Memory B cell (primary cell): Measurements from ENCODE around the gene SORCS2.

ENCODE experiments used
- ATAC-seq: fragments of 150-1000 bp; cut with Tn5 transposase; 2 replicates; pipeline ENCODE4 v1.10.0; 2021; ENCODE audit warnings: low read depth, mild to moderate bottlenecking, moderate library complexity
- DNase-seq, 2 donors: peaks; one replicate each; pipeline ENCODE4 v3.0.0; 2022; ENCODE audit warnings: low spot score in 2 of 2
- H3K27ac Mint-ChIP-seq: one replicate; pipeline ENCODE4 v1.8.0; 2022; ENCODE audit warnings: mild to moderate bottlenecking, moderate library complexity, mixed read lengths
- H3K27me3 Mint-ChIP-seq: one replicate; pipeline ENCODE4 v1.8.0; 2022; ENCODE audit warnings: mixed read lengths
- H3K36me3 Mint-ChIP-seq: one replicate; pipeline ENCODE4 v1.8.0; 2022; ENCODE audit warnings: mild to moderate bottlenecking, mixed read lengths
- H3K4me1 Mint-ChIP-seq: one replicate; pipeline ENCODE4 v1.8.0; 2022; ENCODE audit warnings: mixed read lengths
- H3K4me3 Mint-ChIP-seq: one replicate; pipeline ENCODE4 v1.8.0; 2022; ENCODE audit warnings: mild to moderate bottlenecking, moderate library complexity, mixed read lengths
- H3K9me3 Mint-ChIP-seq: one replicate; pipeline ENCODE4 v1.8.0; 2022; ENCODE audit warnings: mixed read lengths

Gene SORCS2

GRCh38 chr4:7351014-7351413, 158.7 kb downstream of the SORCS2 start:
- Mint-ChIP-seq H3K4me1 (no peaks in the 10 kb centered on the region), H3K9me3 (peaks cover 6% of the 10 kb centered on the region), H3K27me3 (peaks cover 5% of the 10 kb centered on the region), H3K36me3 (no peaks in the 10 kb centered on the region), H3K4me3 (no peak overlapping the region), H3K27ac (no peak overlapping the region)
- ATAC-seq (no peak), DNase-seq (no peak)

DNA sequence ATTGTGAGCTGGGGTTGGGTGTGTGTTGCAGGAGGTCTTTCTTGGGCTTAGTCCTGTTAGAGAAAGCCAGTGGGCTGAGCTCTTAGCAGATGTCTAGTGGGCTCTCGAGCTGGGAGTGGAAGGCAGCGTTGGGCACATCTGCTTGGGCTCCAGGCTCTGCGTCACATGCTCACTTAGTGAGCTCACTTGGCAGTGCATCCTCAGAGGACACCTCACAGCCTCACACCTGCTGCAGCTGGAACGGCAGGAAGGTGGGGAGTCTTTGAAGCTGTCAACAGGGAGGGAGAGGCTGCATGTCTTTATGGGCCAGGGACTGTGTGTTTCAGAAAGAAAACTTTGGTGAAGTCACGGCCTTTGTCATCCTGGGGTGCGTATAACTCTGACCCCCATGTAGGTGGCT, 160.1 kb downstream of the SORCS2 start:
- ATAC-seq (no peak), DNase-seq (no peak)
- peaks cover 3% of the 10 kb centered on the region for H3K9me3 Mint-ChIP-seq
- no peaks in the 10 kb centered on the region for H3K4me1 Mint-ChIP-seq
- H3K27ac Mint-ChIP-seq, result no peak overlapping the region
- peaks cover 5% of the 10 kb centered on the region for H3K27me3 Mint-ChIP-seq
- H3K4me3 Mint-ChIP-seq, result no peak overlapping the region
- H3K36me3 Mint-ChIP-seq, result no peaks in the 10 kb centered on the region

- Mint-ChIP-seq H3K9me3 (peaks cover 3% of the 10 kb centered on the region), H3K4me1 (no peaks in the 10 kb centered on the region), H3K36me3 (no peaks in the 10 kb centered on the region), H3K4me3 (no peak overlapping the region), H3K27me3 (peaks cover 5% of the 10 kb centered on the region), H3K27ac (no peak overlapping the region)
- ATAC-seq (no peak), DNase-seq (no peak)
These were observed 160.9 kb downstream of the SORCS2 start for GRCh38 chr4:7353046-7353790.

GRCh38 chr4:7353846-7354610, 161.7 kb downstream of the SORCS2 start:
- Mint-ChIP-seq H3K36me3 (no peaks in the 10 kb centered on the region), H3K27ac (no peak overlapping the region), H3K4me3 (no peak overlapping the region), H3K27me3 (peaks cover 5% of the 10 kb centered on the region), H3K9me3 (peaks cover 3% of the 10 kb centered on the region), H3K4me1 (no peaks in the 10 kb centered on the region)
- DNase-seq (no peak), ATAC-seq (no peak)

DNA sequence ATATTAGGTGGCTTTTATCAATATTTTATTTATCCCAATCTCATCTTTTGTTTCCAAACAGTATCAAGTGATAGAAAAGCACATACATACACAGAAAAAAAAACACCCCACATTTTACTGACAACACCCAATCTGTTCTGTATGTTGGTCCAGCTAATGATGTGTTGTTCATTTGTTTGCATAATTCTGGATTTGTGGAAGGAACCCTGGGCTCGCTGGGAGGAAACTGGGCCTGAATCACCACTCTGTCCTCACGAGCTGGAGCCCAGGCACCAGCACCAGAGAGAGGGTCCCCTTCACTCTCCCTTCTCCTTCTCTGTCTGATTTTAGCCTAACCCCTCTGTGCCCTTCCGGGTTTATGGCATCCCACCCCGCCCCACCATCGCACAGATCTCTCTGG, 162.6 kb downstream of the SORCS2 start:
- no peak overlapping the region for H3K4me3 Mint-ChIP-seq
- ATAC-seq (no peak), DNase-seq (no peak)
- H3K27ac Mint-ChIP-seq, result no peak overlapping the region
- no peaks in the 10 kb centered on the region for H3K36me3 Mint-ChIP-seq
- peaks cover 5% of the 10 kb centered on the region for H3K27me3 Mint-ChIP-seq
- no peaks in the 10 kb centered on the region for H3K4me1 Mint-ChIP-seq
- peaks cover 3% of the 10 kb centered on the region for H3K9me3 Mint-ChIP-seq

- no peaks in the 10 kb centered on the region for H3K36me3 Mint-ChIP-seq
- H3K27ac Mint-ChIP-seq, result no peak overlapping the region
- DNase-seq (no peak), ATAC-seq (no peak)
- H3K27me3 Mint-ChIP-seq, result peaks cover 5% of the 10 kb centered on the region
- H3K4me1 Mint-ChIP-seq, result no peaks in the 10 kb centered on the region
- peaks cover 3% of the 10 kb centered on the region for H3K9me3 Mint-ChIP-seq
- no peak overlapping the region for H3K4me3 Mint-ChIP-seq
These were observed 163.5 kb downstream of the SORCS2 start for GRCh38 chr4:7355795-7356194.

- DNase-seq, result no peak
- H3K27me3 Mint-ChIP-seq, result peaks cover 2% of the 10 kb centered on the region
- H3K36me3 Mint-ChIP-seq, result no peaks in the 10 kb centered on the region
- no peak for ATAC-seq
- no peaks in the 10 kb centered on the region for H3K4me1 Mint-ChIP-seq
- no peak overlapping the region for H3K27ac Mint-ChIP-seq
- no peak overlapping the region for H3K4me3 Mint-ChIP-seq
- H3K9me3 Mint-ChIP-seq, result peaks cover under 1% of the 10 kb centered on the region
These were observed 164.5 kb downstream of the SORCS2 start for GRCh38 chr4:7356667-7357310.

- ATAC-seq (no peak), DNase-seq (no peak)
- no peaks in the 10 kb centered on the region for H3K36me3 Mint-ChIP-seq
- H3K4me3 Mint-ChIP-seq, result no peak overlapping the region
- no peaks in the 10 kb centered on the region for H3K4me1 Mint-ChIP-seq
- H3K27ac Mint-ChIP-seq, result no peak overlapping the region
- H3K27me3 Mint-ChIP-seq, result peaks cover 2% of the 10 kb centered on the region
- no peaks in the 10 kb centered on the region for H3K9me3 Mint-ChIP-seq
These were observed 165.0 kb downstream of the SORCS2 start for GRCh38 chr4:7357323-7357722.

DNA sequence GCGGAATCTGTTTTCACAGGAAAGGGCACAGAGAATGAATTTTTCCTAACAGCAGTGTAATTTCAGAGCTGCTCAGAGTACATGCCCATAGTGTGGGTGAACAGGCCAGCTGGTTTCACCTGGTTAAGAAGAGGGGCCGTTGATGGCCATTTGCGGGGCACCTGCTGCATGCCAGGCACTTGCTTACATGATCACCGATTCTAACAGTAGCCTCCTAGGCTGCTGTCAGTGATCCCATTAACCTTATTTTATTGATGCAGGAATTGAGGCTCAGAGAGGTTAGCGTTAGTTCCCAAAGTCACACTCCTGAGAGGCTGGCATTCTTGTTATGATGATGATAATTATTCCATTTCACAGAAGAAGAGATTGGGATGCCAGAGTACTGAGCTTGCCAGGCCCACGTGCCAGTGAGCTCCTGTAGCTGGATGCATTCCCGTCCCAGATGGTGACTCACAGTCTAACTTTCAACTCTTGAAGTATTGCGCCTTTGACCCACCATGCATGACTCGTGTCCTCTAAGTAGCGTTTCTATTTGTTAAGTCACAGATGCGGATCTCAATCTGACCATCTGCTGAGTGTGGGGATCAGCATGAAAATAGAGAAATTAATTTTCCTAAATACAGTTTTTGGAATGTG, 165.9 kb downstream of the SORCS2 start:
- DNase-seq, result no peak

GRCh38 chr4:7359400-7360062, 167.2 kb downstream of the SORCS2 start:
- Mint-ChIP-seq H3K4me3 (no peak overlapping the region), H3K36me3 (no peaks in the 10 kb centered on the region), H3K9me3 (peaks cover 2% of the 10 kb centered on the region), H3K27me3 (no peaks in the 10 kb centered on the region), H3K4me1 (no peaks in the 10 kb centered on the region), H3K27ac (no peak overlapping the region)
- ATAC-seq, result no peak
- DNase-seq, result no peak

More for the DNA sequence above, 165.9 kb downstream of the SORCS2 start:
- ATAC-seq, result no peak
- Mint-ChIP-seq H3K9me3 (no peaks in the 10 kb centered on the region), H3K27ac (no peak overlapping the region), H3K36me3 (no peaks in the 10 kb centered on the region), H3K4me3 (no peak overlapping the region), H3K4me1 (no peaks in the 10 kb centered on the region), H3K27me3 (no peaks in the 10 kb centered on the region)

- Mint-ChIP-seq H3K27ac (no peak overlapping the region), H3K36me3 (no peaks in the 10 kb centered on the region), H3K27me3 (peaks cover 2% of the 10 kb centered on the region), H3K4me1 (no peaks in the 10 kb centered on the region), H3K9me3 (peaks cover 2% of the 10 kb centered on the region), H3K4me3 (no peak overlapping the region)
- DNase-seq (no peak), ATAC-seq (no peak)
These were observed 168.5 kb downstream of the SORCS2 start for GRCh38 chr4:7360806-7361205.

GRCh38 chr4:7361280-7361895, 169.1 kb downstream of the SORCS2 start:
- Mint-ChIP-seq H3K36me3 (no peaks in the 10 kb centered on the region), H3K9me3 (peaks cover 2% of the 10 kb centered on the region), H3K27ac (no peak overlapping the region), H3K4me1 (no peaks in the 10 kb centered on the region), H3K27me3 (peaks cover 2% of the 10 kb centered on the region), H3K4me3 (no peak overlapping the region)
- ATAC-seq (no peak), DNase-seq (no peak)

- H3K4me1 Mint-ChIP-seq, result no peaks in the 10 kb centered on the region
- DNase-seq (no peak), ATAC-seq (no peak)
- H3K4me3 Mint-ChIP-seq, result no peak overlapping the region
- H3K27ac Mint-ChIP-seq, result no peak overlapping the region
- peaks cover 2% of the 10 kb centered on the region for H3K9me3 Mint-ChIP-seq
- no peaks in the 10 kb centered on the region for H3K36me3 Mint-ChIP-seq
- peaks cover 5% of the 10 kb centered on the region for H3K27me3 Mint-ChIP-seq
These were observed 170.0 kb downstream of the SORCS2 start for GRCh38 chr4:7362341-7362740.
